SK-N-DZ (cell line): ENCODE measurements around the gene DIPK1B.

ENCODE experiments used
- DNase-seq: peaks from one replicate; pipeline ENCODE4 v3.0.0-alpha.2; 2015; ENCODE audit warnings: low spot score

DIPK1B gene

GRCh38 chr9:136673088-136673974, 39.0 kb upstream of the DIPK1B start:
- DNase-seq, result no peak

GRCh38 chr9:136673975-136674785, 38.2 kb upstream of the DIPK1B start:
- DNase-seq, result no peak

GRCh38 chr9:136674786-136675349, 37.5 kb upstream of the DIPK1B start:
- no peak for DNase-seq

- no peak for DNase-seq
These were observed 36.7 kb upstream of the DIPK1B start for GRCh38 chr9:136675477-136676296.

GRCh38 chr9:136676297-136676794, 36.0 kb upstream of the DIPK1B start:
- DNase-seq, result no peak

- DNase-seq, result no peak
These were observed 35.3 kb upstream of the DIPK1B start for GRCh38 chr9:136676920-136677686.

GRCh38 chr9:136678034-136678433, 34.3 kb upstream of the DIPK1B start:
- DNase-seq, result no peak

- DNase-seq, result no peak
These were observed 33.7 kb upstream of the DIPK1B start for GRCh38 chr9:136678624-136679023.

GRCh38 chr9:136679431-136679941, 32.9 kb upstream of the DIPK1B start:
- no peak for DNase-seq

- no peak for DNase-seq
These were observed 31.3 kb upstream of the DIPK1B start for GRCh38 chr9:136681029-136681428.

GRCh38 chr9:136681945-136682699, 30.2 kb upstream of the DIPK1B start:
- DNase-seq, result no peak

GRCh38 chr9:136682710-136683109, 29.7 kb upstream of the DIPK1B start:
- DNase-seq, result no peak

GRCh38 chr9:136683173-136683745, 29.1 kb upstream of the DIPK1B start:
- DNase-seq, result no peak

GRCh38 chr9:136683755-136684154, 28.6 kb upstream of the DIPK1B start:
- DNase-seq, result no peak

- no peak for DNase-seq
These were observed 28.0 kb upstream of the DIPK1B start for GRCh38 chr9:136684339-136684738.

- DNase-seq, result no peak
These were observed 27.6 kb upstream of the DIPK1B start for GRCh38 chr9:136684799-136685198.

GRCh38 chr9:136685216-136685615, 27.2 kb upstream of the DIPK1B start:
- no peak for DNase-seq

- DNase-seq, result no peak
These were observed 26.4 kb upstream of the DIPK1B start for GRCh38 chr9:136685790-136686533.

GRCh38 chr9:136686534-136686793, 25.9 kb upstream of the DIPK1B start:
- DNase-seq, result no peak
